ENCODE data around the gene P2RX2.

The P2RX2 gene

DNA sequence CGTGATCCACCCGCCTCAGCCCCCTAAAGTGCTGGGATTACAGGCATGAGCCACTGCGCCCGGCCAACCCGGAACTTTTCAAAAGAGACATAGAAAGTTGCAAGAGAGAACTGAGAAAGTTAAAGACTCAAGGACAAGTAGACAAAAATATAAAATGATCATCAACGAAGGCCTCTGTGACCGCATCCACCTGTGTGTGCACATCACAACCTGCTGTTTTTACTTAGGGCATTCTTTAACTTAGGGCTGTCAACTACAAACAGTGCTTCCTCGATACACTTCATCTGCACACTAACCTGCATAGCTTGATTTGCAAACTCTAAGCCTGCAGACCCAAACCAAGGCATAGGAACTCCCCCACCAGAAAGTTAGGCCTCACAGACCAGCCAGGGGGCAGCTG lies 14.8 kb downstream of the P2RX2 start:
- no peak for DNase-seq (ENCODE audit: low spot score in 2 of 2)
- H3K27me3 Mint-ChIP-seq: no peaks in the 10 kb centered on the region
- no peaks in the 10 kb centered on the region for H3K4me1 Mint-ChIP-seq
- peaks cover 18% of the 10 kb centered on the region for H3K36me3 Mint-ChIP-seq (ENCODE audit: insufficient read depth)
- no peak overlapping the region for H3K4me3 Mint-ChIP-seq
- no peaks in the 10 kb centered on the region for H3K9me3 Mint-ChIP-seq
- no peak overlapping the region for H3K27ac Mint-ChIP-seq (ENCODE audit: low read depth)
- ATAC-seq (replicated peaks; ENCODE audit: extremely low read depth, poor library complexity, severe bottlenecking): no peak

DNA sequence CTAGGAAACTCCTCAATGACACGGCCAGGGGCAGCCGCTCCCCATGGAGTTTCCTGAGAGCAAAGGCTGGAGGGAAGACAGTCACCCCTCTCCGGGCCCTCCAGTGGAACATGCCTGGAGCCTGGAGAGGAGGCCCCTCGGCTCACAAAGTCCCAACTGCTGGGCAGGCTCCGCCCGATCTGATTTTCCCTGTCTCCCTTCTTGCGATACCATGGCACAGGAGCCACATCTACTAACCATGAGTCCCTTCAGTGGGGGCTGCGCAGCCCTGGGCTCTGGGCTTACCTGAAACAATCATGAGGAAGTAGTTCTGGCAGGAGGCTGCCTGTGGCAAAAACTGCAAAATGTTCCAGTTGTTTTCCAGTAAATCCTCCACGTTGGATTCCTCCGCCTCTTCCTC lies 15.3 kb downstream of the P2RX2 start:
- H3K36me3 Mint-ChIP-seq (ENCODE audit: insufficient read depth): peaks cover 20% of the 10 kb centered on the region
- H3K27me3 Mint-ChIP-seq: no peaks in the 10 kb centered on the region
- no peaks in the 10 kb centered on the region for H3K4me1 Mint-ChIP-seq
- no peak overlapping the region for H3K4me3 Mint-ChIP-seq
- no peaks in the 10 kb centered on the region for H3K9me3 Mint-ChIP-seq
- no peak overlapping the region for H3K27ac Mint-ChIP-seq (ENCODE audit: low read depth)
- ATAC-seq (replicated peaks; ENCODE audit: extremely low read depth, poor library complexity, severe bottlenecking) (no peak), DNase-seq (ENCODE audit: low spot score in 2 of 2) (no peak)

DNA sequence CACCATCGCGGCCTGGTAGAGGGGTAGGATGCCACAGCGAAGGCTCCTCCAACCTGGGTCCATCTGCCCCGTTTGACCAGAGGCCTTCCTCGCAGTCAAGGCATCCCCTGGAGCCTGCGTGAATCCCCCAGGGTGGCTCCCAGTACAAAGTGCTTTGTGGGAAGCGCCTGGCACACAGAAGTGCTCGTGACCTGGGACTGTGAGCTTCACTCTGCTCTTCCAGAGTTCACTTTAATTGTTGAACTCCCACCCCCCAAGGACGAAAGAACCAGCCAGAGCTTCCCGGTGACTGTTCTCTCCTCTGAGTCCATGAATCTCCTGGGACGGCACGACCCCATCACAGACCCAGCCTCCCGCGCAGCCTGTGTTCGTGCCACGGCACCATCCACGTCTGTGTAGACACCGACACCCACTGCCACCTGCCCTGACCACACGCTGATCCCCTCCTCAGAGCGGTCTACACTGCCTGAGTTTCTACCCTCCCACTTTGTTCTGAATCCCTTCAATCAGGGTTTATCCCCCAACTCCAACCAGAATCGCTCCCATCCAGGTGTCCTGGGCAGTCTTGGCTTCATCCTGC lies 15.9 kb downstream of the P2RX2 start:
- Mint-ChIP-seq H3K36me3 (ENCODE audit: insufficient read depth) (peaks cover 21% of the 10 kb centered on the region), H3K27ac (ENCODE audit: low read depth) (peak overlapping the region; percentile 86), H3K27me3 (no peaks in the 10 kb centered on the region), H3K4me1 (no peaks in the 10 kb centered on the region), H3K9me3 (no peaks in the 10 kb centered on the region), H3K4me3 (no peak overlapping the region)
- DNase-seq (ENCODE audit: low spot score in 2 of 2): no peak
- ATAC-seq (replicated peaks; ENCODE audit: extremely low read depth, poor library complexity, severe bottlenecking): no peak

DNA sequence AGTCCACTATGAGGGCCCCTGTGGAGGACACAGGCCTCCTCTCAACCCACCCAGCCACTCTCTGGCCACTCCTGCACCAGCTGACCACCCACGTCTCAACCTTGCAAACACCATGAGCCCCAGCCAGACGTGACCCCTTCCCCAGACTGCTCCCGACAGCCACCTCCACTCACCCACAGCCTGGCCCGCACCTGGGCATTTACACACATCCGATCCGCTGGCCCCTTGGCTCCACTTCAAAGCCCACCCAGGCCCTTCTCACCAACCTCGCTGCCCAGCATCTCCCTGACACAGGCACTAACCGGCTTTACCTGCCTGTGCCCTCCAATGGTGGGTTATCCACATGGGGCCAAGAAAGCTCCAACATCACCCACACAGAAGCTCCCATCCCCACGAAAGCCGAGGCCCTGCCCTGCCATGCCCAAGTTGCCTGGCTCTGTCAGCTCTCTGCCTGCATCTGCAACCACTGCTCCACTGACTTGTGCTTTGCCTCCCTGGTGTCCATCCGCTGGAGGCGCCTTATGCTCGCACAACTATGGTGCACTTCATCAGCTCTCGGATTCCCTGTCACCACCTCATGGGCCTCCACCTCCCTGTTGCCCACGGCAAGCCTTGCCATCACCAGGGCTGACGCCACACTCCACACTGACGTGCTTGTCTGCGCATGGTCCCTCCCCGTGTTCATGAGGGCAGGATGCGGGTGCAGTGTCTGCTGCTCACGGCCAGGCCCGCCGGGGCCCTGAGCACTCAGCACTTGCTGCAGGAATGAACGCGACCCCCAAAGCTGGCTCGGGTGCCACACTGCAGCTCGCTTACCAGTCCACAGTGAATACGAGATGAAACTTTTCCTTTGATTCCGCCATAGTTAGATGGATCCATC lies 16.7 kb downstream of the P2RX2 start:
- Mint-ChIP-seq H3K36me3 (ENCODE audit: insufficient read depth) (peaks cover 18% of the 10 kb centered on the region), H3K4me3 (no peak overlapping the region), H3K27ac (ENCODE audit: low read depth) (peak overlapping the region; percentile 86), H3K9me3 (no peaks in the 10 kb centered on the region), H3K27me3 (no peaks in the 10 kb centered on the region), H3K4me1 (no peaks in the 10 kb centered on the region)
- DNase-seq (ENCODE audit: low spot score in 2 of 2): no peak
- ATAC-seq (replicated peaks; ENCODE audit: extremely low read depth, poor library complexity, severe bottlenecking): no peak

DNA sequence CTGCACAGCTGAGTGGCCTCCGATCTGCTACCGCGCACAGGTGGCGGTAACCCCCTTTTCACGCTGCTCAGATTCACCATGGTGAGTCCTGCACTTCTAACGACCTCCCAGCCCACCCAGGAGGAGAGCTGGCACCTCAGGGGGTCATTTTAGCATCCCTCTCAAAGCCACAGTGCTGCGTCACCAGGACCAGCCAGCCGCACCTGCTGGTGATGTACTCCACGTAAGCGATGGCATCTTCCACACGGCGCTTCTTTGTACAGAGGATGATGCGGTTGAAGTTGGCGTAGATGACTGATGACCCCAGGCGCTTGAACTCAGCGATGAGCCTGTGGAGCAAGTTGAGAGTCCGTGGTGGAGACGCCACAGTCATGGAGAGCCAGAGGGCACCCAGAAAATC lies 19.2 kb downstream of the P2RX2 start:
- Mint-ChIP-seq H3K27me3 (no peaks in the 10 kb centered on the region), H3K4me1 (peaks cover 6% of the 10 kb centered on the region), H3K9me3 (no peaks in the 10 kb centered on the region), H3K27ac (ENCODE audit: low read depth) (no peak overlapping the region), H3K36me3 (ENCODE audit: insufficient read depth) (peaks cover 18% of the 10 kb centered on the region), H3K4me3 (no peak overlapping the region)
- DNase-seq (ENCODE audit: low spot score in 2 of 2) (no peak), ATAC-seq (replicated peaks; ENCODE audit: extremely low read depth, poor library complexity, severe bottlenecking) (no peak)

DNA sequence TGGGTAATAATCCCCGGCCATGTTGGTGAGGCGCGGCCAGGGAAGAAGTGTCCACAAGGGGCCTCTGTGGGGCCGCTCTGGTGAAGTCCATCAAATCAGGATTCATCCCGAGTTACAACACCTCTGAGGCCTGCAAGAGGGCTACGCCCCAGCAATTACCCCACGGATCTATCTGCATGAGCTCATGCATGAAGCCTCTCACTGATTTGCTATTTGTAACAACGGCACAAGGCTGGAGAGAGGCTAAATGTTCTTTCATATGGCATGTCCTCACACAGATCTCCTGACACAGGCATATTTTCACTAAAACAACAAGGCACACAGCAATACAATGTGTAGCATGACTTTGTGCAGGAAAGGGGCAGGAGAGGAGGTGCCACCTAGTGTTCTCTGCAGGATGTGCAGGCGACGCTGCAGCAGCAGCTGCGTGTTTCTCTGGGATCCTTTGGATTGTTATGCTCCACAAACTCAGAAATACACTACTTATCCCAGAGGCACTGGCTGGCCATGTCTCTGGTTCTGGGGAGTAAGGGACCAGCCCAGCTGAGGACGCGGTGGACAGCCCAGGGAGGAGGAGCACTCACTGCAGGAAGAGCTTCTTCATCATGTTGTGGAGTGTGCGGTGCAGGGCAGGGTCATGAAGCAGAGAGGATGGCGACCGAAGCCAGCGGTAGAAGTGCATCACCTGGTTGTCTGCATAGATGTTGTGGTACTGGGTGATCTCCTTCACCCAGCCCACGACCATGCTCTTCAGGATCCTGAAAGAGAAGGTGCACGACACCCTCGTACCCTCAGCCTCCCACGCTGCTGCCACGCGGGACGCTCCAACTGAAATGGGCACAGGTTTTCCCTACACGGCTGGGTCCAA lies 20.2 kb downstream of the P2RX2 start:
- H3K36me3 Mint-ChIP-seq (ENCODE audit: insufficient read depth): peaks cover 14% of the 10 kb centered on the region
- peaks cover 6% of the 10 kb centered on the region for H3K4me1 Mint-ChIP-seq
- ATAC-seq (replicated peaks; ENCODE audit: extremely low read depth, poor library complexity, severe bottlenecking): no peak
- H3K9me3 Mint-ChIP-seq: no peaks in the 10 kb centered on the region
- no peak overlapping the region for H3K4me3 Mint-ChIP-seq
- no peak for DNase-seq (ENCODE audit: low spot score in 2 of 2)
- no peak overlapping the region for H3K27ac Mint-ChIP-seq (ENCODE audit: low read depth)
- no peaks in the 10 kb centered on the region for H3K27me3 Mint-ChIP-seq

DNA sequence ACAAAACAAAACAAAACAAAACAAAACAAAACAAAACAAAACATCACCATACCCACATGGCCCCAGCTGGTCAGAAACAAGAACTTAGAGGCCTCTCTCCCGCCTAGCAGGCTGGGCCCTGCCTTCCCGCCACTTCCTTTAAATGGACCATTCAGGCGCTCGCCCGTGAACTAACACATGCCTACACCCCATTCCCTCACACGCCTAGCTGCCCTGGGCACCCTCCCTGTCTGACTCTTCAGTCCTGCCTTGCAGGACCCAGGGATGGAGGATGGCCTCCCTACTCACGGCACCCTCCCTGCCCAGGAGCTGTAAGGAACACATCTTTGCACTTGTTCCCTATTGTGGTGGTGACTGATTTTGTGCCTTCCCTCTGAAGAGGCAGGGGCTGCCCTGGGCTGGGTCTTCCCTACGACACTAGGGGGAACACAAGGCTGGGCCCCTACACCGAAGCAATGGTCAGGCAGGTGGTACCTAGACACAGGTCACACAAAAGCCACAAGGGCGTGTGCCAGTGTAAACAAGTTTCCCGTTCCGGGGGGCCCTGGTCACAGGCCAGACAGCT lies 21.5 kb downstream of the P2RX2 start:
- Mint-ChIP-seq H3K27me3 (no peaks in the 10 kb centered on the region), H3K9me3 (no peaks in the 10 kb centered on the region), H3K27ac (ENCODE audit: low read depth) (no peak overlapping the region), H3K36me3 (ENCODE audit: insufficient read depth) (peaks cover 14% of the 10 kb centered on the region), H3K4me1 (peaks cover 6% of the 10 kb centered on the region), H3K4me3 (no peak overlapping the region)
- ATAC-seq (replicated peaks; ENCODE audit: extremely low read depth, poor library complexity, severe bottlenecking): no peak
- no peak for DNase-seq (ENCODE audit: low spot score in 2 of 2)

DNA sequence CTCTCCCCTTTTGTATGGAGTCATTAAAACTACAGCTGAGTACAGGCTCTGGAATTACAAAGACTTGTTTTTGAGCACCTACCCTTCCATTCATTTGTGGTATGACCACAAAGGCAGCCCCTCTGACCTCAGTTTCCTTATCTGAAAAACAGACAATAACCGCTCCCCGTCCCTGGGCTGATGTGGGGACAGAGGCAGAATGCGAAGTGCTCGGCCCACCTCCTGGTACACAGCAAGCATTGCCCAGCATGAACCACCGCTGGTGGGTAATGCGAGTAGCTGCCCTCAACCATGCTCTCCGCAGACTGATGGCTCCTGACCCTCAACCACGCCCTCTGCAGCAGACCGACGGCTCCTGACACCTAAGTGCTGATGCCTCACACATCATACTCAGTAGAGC lies 22.4 kb downstream of the P2RX2 start:
- Mint-ChIP-seq H3K4me1 (peaks cover 6% of the 10 kb centered on the region), H3K27ac (ENCODE audit: low read depth) (no peak overlapping the region), H3K36me3 (ENCODE audit: insufficient read depth) (peaks cover 12% of the 10 kb centered on the region), H3K9me3 (no peaks in the 10 kb centered on the region), H3K4me3 (no peak overlapping the region), H3K27me3 (no peaks in the 10 kb centered on the region)
- no peak for DNase-seq (ENCODE audit: low spot score in 2 of 2)
- no peak for ATAC-seq (replicated peaks; ENCODE audit: extremely low read depth, poor library complexity, severe bottlenecking)

DNA sequence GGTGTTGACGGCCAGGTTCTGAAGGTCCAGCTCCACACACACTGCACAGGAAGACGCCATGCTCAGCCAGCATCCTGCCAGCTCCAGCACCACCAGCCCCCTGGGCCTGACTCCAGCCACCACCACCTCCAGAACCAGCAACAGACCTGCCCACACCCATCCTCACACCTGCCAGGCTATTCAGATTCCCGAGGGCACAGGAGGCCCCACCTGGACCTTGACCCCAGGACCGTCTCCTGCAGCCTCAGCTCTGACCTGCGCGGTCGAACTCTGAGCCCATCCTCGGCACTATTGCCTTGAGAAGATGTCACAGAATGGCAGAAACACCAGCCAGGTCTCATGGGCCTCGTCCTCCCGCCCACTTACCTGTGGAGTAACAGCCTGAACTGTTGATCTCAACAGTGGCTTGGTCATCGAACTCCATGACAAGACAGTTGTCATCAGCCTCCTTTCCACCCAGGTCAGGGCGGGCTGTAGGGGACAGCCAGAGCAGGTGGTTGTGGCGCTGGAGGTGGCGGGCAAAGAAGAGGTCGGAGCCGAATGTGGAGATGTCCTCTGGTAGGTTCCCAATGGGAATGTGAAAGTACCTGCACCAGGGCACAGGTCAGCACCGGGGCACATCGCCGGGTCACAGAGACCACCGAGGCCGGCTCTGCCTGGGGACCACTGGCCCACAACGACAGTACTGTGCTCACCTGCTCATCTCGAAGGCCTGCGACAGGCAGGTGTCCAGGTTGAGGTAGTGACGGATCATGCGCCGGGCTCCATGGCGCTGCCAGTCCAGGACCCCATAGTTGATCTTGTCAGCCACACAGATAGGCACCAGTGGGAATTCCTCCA lies 23.5 kb downstream of the P2RX2 start:
- Mint-ChIP-seq H3K4me3 (no peak overlapping the region), H3K27me3 (no peaks in the 10 kb centered on the region), H3K9me3 (no peaks in the 10 kb centered on the region), H3K27ac (ENCODE audit: low read depth) (no peak overlapping the region), H3K36me3 (ENCODE audit: insufficient read depth) (peaks cover 10% of the 10 kb centered on the region), H3K4me1 (peaks cover 6% of the 10 kb centered on the region)
- ATAC-seq (replicated peaks; ENCODE audit: extremely low read depth, poor library complexity, severe bottlenecking) (no peak), DNase-seq (ENCODE audit: low spot score in 2 of 2) (no peak)

DNA sequence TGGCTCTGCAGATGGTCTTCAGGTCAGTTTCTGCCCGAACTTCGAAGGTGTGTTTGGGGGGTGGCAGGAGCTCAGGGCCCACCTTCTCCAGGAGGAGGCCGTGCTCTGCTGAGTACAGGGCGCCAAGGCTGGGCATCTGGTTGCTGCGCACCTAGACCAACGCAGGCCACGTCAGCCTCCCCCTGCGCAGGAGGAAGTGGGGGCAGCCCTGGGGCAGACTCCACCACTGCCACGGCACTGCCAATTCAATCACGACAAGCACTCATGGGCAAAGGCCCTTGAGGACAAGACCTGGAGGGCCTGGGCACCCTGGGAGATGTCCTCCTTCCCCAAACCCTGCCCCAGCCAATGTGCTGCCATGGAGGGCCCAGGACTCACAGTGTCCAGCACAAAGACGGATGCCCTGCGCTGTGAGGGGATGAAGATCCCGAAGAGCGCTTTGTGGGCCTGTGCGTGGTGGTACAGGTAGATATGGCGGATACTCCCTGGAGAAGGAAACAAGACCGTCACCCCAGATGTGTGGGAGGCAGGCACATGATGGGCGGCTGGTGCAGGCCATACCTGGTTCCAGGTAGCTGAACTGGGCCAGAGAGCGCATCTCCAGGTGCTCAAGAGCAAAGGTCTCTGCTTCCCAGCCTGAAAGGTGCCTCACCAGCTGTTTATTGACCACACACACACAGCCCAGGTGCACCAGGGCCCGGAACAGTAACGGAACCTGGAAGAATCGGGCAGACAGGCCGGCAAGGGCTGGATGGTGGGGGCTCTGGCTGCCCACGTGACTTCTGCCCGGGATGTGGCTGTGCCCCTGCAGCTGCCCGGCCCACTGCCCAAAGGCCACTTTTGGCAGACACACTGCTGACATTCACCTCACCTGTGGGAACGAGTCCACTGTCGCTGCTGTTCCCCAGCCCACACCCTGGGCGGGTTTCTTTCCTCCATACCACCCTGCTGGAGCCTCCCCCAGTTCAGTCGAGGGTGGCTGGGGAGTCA lies 24.6 kb downstream of the P2RX2 start:
- ATAC-seq (replicated peaks; ENCODE audit: extremely low read depth, poor library complexity, severe bottlenecking) (no peak), DNase-seq (ENCODE audit: low spot score in 2 of 2) (no peak)
- Mint-ChIP-seq H3K4me1 (peaks cover 6% of the 10 kb centered on the region), H3K4me3 (no peak overlapping the region), H3K27me3 (no peaks in the 10 kb centered on the region), H3K27ac (ENCODE audit: low read depth) (no peak overlapping the region), H3K9me3 (no peaks in the 10 kb centered on the region), H3K36me3 (ENCODE audit: insufficient read depth) (peaks cover 11% of the 10 kb centered on the region)

DNA sequence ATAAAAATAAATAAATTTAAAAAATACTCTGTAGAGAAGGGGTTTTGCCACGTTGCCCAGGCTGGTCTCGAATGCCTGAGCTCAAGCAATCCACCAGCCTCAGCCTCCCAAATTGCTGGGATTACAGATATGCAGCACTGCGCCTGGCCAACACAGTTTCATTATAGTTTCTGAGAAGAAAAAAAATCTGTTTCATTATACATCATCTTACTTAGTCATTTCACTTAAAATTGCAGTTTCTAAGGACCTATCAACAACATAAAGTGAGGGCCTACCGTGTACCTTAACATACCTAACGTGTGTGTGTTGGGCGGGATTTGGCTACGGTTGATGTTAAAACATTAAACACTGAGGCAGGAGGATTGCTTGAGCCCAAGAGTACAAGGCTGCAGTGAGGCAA lies 28.3 kb downstream of the P2RX2 start:
- Mint-ChIP-seq H3K27me3 (no peaks in the 10 kb centered on the region), H3K9me3 (no peaks in the 10 kb centered on the region), H3K4me3 (no peak overlapping the region), H3K4me1 (no peaks in the 10 kb centered on the region), H3K27ac (ENCODE audit: low read depth) (no peak overlapping the region), H3K36me3 (ENCODE audit: insufficient read depth) (peaks cover 11% of the 10 kb centered on the region)
- DNase-seq (ENCODE audit: low spot score in 2 of 2) (no peak), ATAC-seq (replicated peaks; ENCODE audit: extremely low read depth, poor library complexity, severe bottlenecking) (no peak)
